ENCODE data around the gene SMARCD3.

SMARCD3 gene

GRCh38 chr7:151247611-151248345 is 716 bp downstream of the SMARCD3 start:
- no peak for DNase-seq (ENCODE audit: low read depth in 2 of 2)

- DNase-seq (ENCODE audit: low read depth in 2 of 2) = no peak
These were observed 1.5 kb downstream of the SMARCD3 start for GRCh38 chr7:151246851-151247580.

GRCh38 chr7:151246102-151246850 is 2.2 kb downstream of the SMARCD3 start:
- no peak for DNase-seq (ENCODE audit: low read depth in 2 of 2)

- DNase-seq (ENCODE audit: low read depth in 2 of 2) = peak in 1 of 2 donors; percentile 31
These were observed 3.0 kb downstream of the SMARCD3 start for GRCh38 chr7:151245360-151246101.

GRCh38 chr7:151244841-151245346 is 3.6 kb downstream of the SMARCD3 start:
- no peak for DNase-seq (ENCODE audit: low read depth in 2 of 2)

GRCh38 chr7:151244196-151244840 is 4.2 kb downstream of the SMARCD3 start:
- DNase-seq (ENCODE audit: low read depth in 2 of 2) = no peak

- no peak for DNase-seq (ENCODE audit: low read depth in 2 of 2)
These were observed 4.9 kb downstream of the SMARCD3 start for GRCh38 chr7:151243408-151244195.

GRCh38 chr7:151243045-151243349 is 5.5 kb downstream of the SMARCD3 start:
- no peak for DNase-seq (ENCODE audit: low read depth in 2 of 2)

GRCh38 chr7:151242159-151243044 is 6.1 kb downstream of the SMARCD3 start:
- no peak for DNase-seq (ENCODE audit: low read depth in 2 of 2)

GRCh38 chr7:151241755-151242096 is 6.8 kb downstream of the SMARCD3 start:
- DNase-seq (ENCODE audit: low read depth in 2 of 2) = no peak

- no peak for DNase-seq (ENCODE audit: low read depth in 2 of 2)
These were observed 7.3 kb downstream of the SMARCD3 start for GRCh38 chr7:151240942-151241754.

GRCh38 chr7:151240536-151240935 is 8.0 kb downstream of the SMARCD3 start:
- no peak for DNase-seq (ENCODE audit: low read depth in 2 of 2)

GRCh38 chr7:151239837-151240459 is 8.5 kb downstream of the SMARCD3 start:
- no peak for DNase-seq (ENCODE audit: low read depth in 2 of 2)

GRCh38 chr7:151238924-151239836 is 9.3 kb downstream of the SMARCD3 start:
- DNase-seq (ENCODE audit: low read depth in 2 of 2) = no peak

- DNase-seq (ENCODE audit: low read depth in 2 of 2) = no peak
These were observed 10.2 kb downstream of the SMARCD3 start for GRCh38 chr7:151238190-151238810.

Data from stimulated activated CD8-positive, alpha-beta memory T cell treated with anti-CD3 and anti-CD28 coated beads, Interleukin-7, amount 100 ng/mL, for 1 hour (primary cell).